Measurements from ENCODE around the gene ACOT9. TPM values are rescaled to one million over a fixed set of nuclear protein-coding genes. Genes with fewer than 3 reads are reported as not detected.

Gene ACOT9
- polyA plus RNA-seq, 1 donor: 26.3 TPM

Other genes starting within 250 kb of the ACOT9 start
- 94.2 TPM for gene PRDX4, start 75.8 kb downstream of the ACOT9 start, polyA plus RNA-seq
- 763 TPM for gene SAT1, start 39.9 kb upstream of the ACOT9 start, polyA plus RNA-seq
- 17.2 TPM for gene APOO, start 164.7 kb upstream of the ACOT9 start, polyA plus RNA-seq
- 0.13 TPM for gene CXorf58, start 164.7 kb upstream of the ACOT9 start, polyA plus RNA-seq

Measured in large intestine (tissue), 1 donor.